HG03565 (cell line): ENCODE data around the gene IGSF21.
"Not testable (repeated sequence)": the region's sequence is repeated elsewhere in the genome, so short reads cannot be mapped to it uniquely, and the experiment has no call there.

Source experiments
- ATAC-seq: cut with Tn5 transposase; IDR thresholded peaks from one replicate; pipeline ENCODE4 v1.9.1; 2021; ENCODE audit warnings: mild to moderate bottlenecking, moderate library complexity; ENCODE audit not compliant: unreplicated experiment

The IGSF21 gene

GRCh38 chr1:18144062-18144461, 36.5 kb downstream of the IGSF21 start:
- ATAC-seq: no peak

- ATAC-seq: no peak
These were observed 37.5 kb downstream of the IGSF21 start for GRCh38 chr1:18144916-18145647.

- no peak for ATAC-seq
These were observed 38.4 kb downstream of the IGSF21 start for GRCh38 chr1:18145851-18146618.

GRCh38 chr1:18146886-18147285, 39.3 kb downstream of the IGSF21 start:
- no peak for ATAC-seq

- no peak for ATAC-seq
These were observed 40.1 kb downstream of the IGSF21 start for GRCh38 chr1:18147672-18148071.

- no peak for ATAC-seq
These were observed 40.9 kb downstream of the IGSF21 start for GRCh38 chr1:18148461-18148860.

GRCh38 chr1:18149027-18149641, 41.5 kb downstream of the IGSF21 start:
- ATAC-seq: no peak

- no peak for ATAC-seq
These were observed 44.0 kb downstream of the IGSF21 start for GRCh38 chr1:18151436-18152122.

GRCh38 chr1:18154430-18155194, 47.0 kb downstream of the IGSF21 start:
- no peak for ATAC-seq

- ATAC-seq: no peak
These were observed 48.3 kb downstream of the IGSF21 start for GRCh38 chr1:18155881-18156385.

- ATAC-seq: no peak
These were observed 49.8 kb downstream of the IGSF21 start for GRCh38 chr1:18157352-18157751.

GRCh38 chr1:18157968-18158367, 50.4 kb downstream of the IGSF21 start:
- ATAC-seq: no peak

GRCh38 chr1:18158714-18159113, 51.1 kb downstream of the IGSF21 start:
- no peak for ATAC-seq

- no peak for ATAC-seq
These were observed 52.8 kb downstream of the IGSF21 start for GRCh38 chr1:18160290-18160942.

GRCh38 chr1:18161690-18162089, 54.1 kb downstream of the IGSF21 start:
- ATAC-seq: no peak

GRCh38 chr1:18165640-18166039, 58.0 kb downstream of the IGSF21 start:
- ATAC-seq: not testable (repeated sequence)

GRCh38 chr1:18166341-18166740, 58.7 kb downstream of the IGSF21 start:
- ATAC-seq: no peak

GRCh38 chr1:18166929-18167328, 59.3 kb downstream of the IGSF21 start:
- ATAC-seq: no peak

GRCh38 chr1:18170444-18170843, 62.8 kb downstream of the IGSF21 start:
- no peak for ATAC-seq

GRCh38 chr1:18174037-18174436, 66.4 kb downstream of the IGSF21 start:
- ATAC-seq: no peak
